H1 (cell line): ENCODE data around the gene IL37. TPM values are rescaled to one million over a fixed set of nuclear protein-coding genes. Genes with fewer than 3 reads are reported as not detected.

Source experiments
- CTCF ChIA-PET: fragments of 300-600 bp; sonication (Branson Sonifier 250); formaldehyde crosslinking; loops from one replicate; lab custom pipeline; 2021; ENCODE audit not compliant: partially characterized antibody; lab: Charles Lee
- POLR2A ChIA-PET: fragments of 300-600 bp; sonication (Branson Sonifier 250); formaldehyde crosslinking; loops from one replicate; lab custom pipeline; 2021; ENCODE audit warnings: inconsistent platforms; ENCODE audit not compliant: partially characterized antibody; lab: Charles Lee
- DNase-seq, 2 experiments: peaks; one replicate each; pipeline versions ENCODE4 v3.0.0 to v3.0.0-alpha.2; 2010 to 2022; ENCODE audit warnings: low spot score in 2 of 2, low read depth in 1 of 2, mixed read lengths in 1 of 2
- FAIRE-seq: peaks from 2 replicates; lab custom pipeline; 2011; peaks lifted over from hg19 to GRCh38; lab: Jason Lieb, UNC
- H2AFZ ChIP-seq: 2 replicates; pipeline ENCODE4 v1.8.1; 2012; ENCODE audit warnings: low read length, inconsistent platforms
- H2AK5ac ChIP-seq: 2 replicates; pipeline ENCODE4 v1.6.1; 2013; ENCODE audit warnings: low read depth, low read length
- H2BK120ac ChIP-seq: replicated peaks from 2 replicates; pipeline ENCODE3; 2013; ENCODE audit warnings: low read depth, low read length, inconsistent platforms
- H2BK12ac ChIP-seq: 2 replicates; pipeline ENCODE4 v1.6.1; 2013; ENCODE audit warnings: low read depth, low read length
- H2BK15ac ChIP-seq: 2 replicates; pipeline ENCODE4 v1.6.1; 2013; ENCODE audit warnings: low read length
- H2BK20ac ChIP-seq: 2 replicates; pipeline ENCODE4 v1.6.1; 2013; ENCODE audit warnings: low read length
- H2BK5ac ChIP-seq: 2 replicates; pipeline ENCODE4 v1.6.1; 2013; ENCODE audit warnings: low read depth, low read length
- H3K14ac ChIP-seq: 2 replicates; pipeline ENCODE4 v1.6.1; 2013; ENCODE audit warnings: inconsistent platforms; ENCODE audit not compliant: insufficient read length
- H3K18ac ChIP-seq: 2 replicates; pipeline ENCODE4 v1.6.1; 2013; ENCODE audit warnings: low read length; ENCODE audit errors: extremely low read depth
- H3K23ac ChIP-seq: 2 replicates; pipeline ENCODE4 v1.6.1; 2013; ENCODE audit warnings: inconsistent platforms; ENCODE audit not compliant: insufficient read length
- H3K23me2 ChIP-seq: 2 replicates; pipeline ENCODE4 v1.6.1; 2013; ENCODE audit warnings: low read depth, low read length
- H3K27ac ChIP-seq: 2 replicates; pipeline ENCODE4 v1.6.1; 2011; ENCODE audit warnings: low read depth, low read length, inconsistent platforms
- H3K27me3 ChIP-seq, 4 experiments: replicated peaks in 1 of 4; 1 replicate in 1 of 4; 2 replicates in 3 of 4; pipeline versions ENCODE4 v1.6.1 to v1.8.1; 2011 to 2013; ENCODE audit warnings: low read length in 3 of 4, mild to moderate bottlenecking in 3 of 4, inconsistent platforms in 2 of 4, mixed read lengths in 2 of 4, moderate library complexity in 1 of 4; ENCODE audit not compliant: control insufficient read depth in 3 of 4, insufficient read depth in 3 of 4; ENCODE audit errors: extremely low read depth in 1 of 4
- H3K36me3 ChIP-seq, 4 experiments: 2 replicates each; pipeline versions ENCODE4 v1.6.1 to v1.8.1; 2011 to 2013; ENCODE audit warnings: mild to moderate bottlenecking in 4 of 4, low read length in 3 of 4, moderate library complexity in 2 of 4, control low read depth in 1 of 4, inconsistent platforms in 1 of 4; ENCODE audit not compliant: insufficient read depth in 4 of 4, control insufficient read depth in 2 of 4
- H3K4ac ChIP-seq: replicated peaks from 2 replicates; pipeline ENCODE3; 2013; ENCODE audit warnings: low read length, low read depth, mixed read lengths, inconsistent platforms; ENCODE audit not compliant: insufficient read length
- H3K4me1 ChIP-seq, 4 experiments: replicated peaks in 1 of 4; 1 replicate in 1 of 4; 2 replicates in 3 of 4; pipeline versions ENCODE4 v1.6.1 to v1.8.1; 2011 to 2013; ENCODE audit warnings: low read length in 3 of 4, inconsistent platforms in 2 of 4, mixed read lengths in 1 of 4; ENCODE audit not compliant: insufficient read depth in 4 of 4, control insufficient read depth in 3 of 4
- H3K4me2 ChIP-seq, 2 experiments: 2 replicates each; pipeline versions ENCODE4 v1.6.1 to v1.8.1; 2011 to 2013; ENCODE audit warnings: low read depth in 2 of 2, low read length in 2 of 2, control low read depth in 1 of 2, inconsistent platforms in 1 of 2, mild to moderate bottlenecking in 1 of 2; ENCODE audit not compliant: insufficient read depth in 1 of 2
- H3K4me3 ChIP-seq, 4 experiments: fragments of 200-600, 300-600 bp in 1 of 4; sonication (generic), shearing (Covaris generic), sonication (Bioruptor Twin) in 1 of 4; 2 replicates each; pipeline versions ENCODE4 v1.5.1 to v1.8.1; 2011 to 2016; ENCODE audit warnings: low read length in 4 of 4, low read depth in 3 of 4, control low read depth in 2 of 4, inconsistent platforms in 2 of 4, mild to moderate bottlenecking in 2 of 4, mixed read lengths in 1 of 4, moderate library complexity in 1 of 4; ENCODE audit not compliant: insufficient read depth in 2 of 4; ENCODE audit errors: extremely low read depth in 1 of 4
- H3K56ac ChIP-seq: replicated peaks from 2 replicates; pipeline ENCODE3; 2013; ENCODE audit warnings: low read depth, mild to moderate bottlenecking, mixed read lengths, low read length, inconsistent platforms; ENCODE audit not compliant: insufficient read length
- H3K79me1 ChIP-seq: 2 replicates; pipeline ENCODE4 v1.6.1; 2013; ENCODE audit warnings: low read depth, low read length, control low read depth
- H3K79me2 ChIP-seq, 2 experiments: 2 replicates each; pipeline versions ENCODE4 v1.6.1 to v1.8.1; 2012 to 2013; ENCODE audit warnings: low read length in 2 of 2, mild to moderate bottlenecking in 2 of 2, inconsistent platforms in 1 of 2; ENCODE audit not compliant: insufficient read depth in 2 of 2, control insufficient read depth in 1 of 2
- H3K9ac ChIP-seq, 4 experiments: replicated peaks in 1 of 4; 1 replicate in 1 of 4; 2 replicates in 3 of 4; pipeline versions ENCODE4 v1.6.1 to v1.8.1; 2011 to 2013; ENCODE audit warnings: low read depth in 3 of 4, low read length in 3 of 4, control low read depth in 2 of 4, mild to moderate bottlenecking in 2 of 4, moderate library complexity in 2 of 4, inconsistent platforms in 1 of 4; ENCODE audit errors: extremely low read depth in 1 of 4
- H3K9me3 ChIP-seq, 2 experiments: 2 replicates each; pipeline versions ENCODE4 v1.6.1 to v1.8.1; 2012 to 2013; ENCODE audit warnings: mild to moderate bottlenecking in 2 of 2, moderate library complexity in 2 of 2, control low read depth in 1 of 2, inconsistent platforms in 1 of 2, low read depth in 1 of 2, low read length in 1 of 2, mixed read lengths in 1 of 2; ENCODE audit not compliant: insufficient read depth in 2 of 2
- H4K20me1 ChIP-seq, 2 experiments: replicated peaks in 1 of 2; 2 replicates each; pipeline versions ENCODE3 to v1.8.1; 2011 to 2013; ENCODE audit warnings: inconsistent platforms in 2 of 2, low read length in 2 of 2, mild to moderate bottlenecking in 1 of 2; ENCODE audit not compliant: insufficient read depth in 2 of 2, control insufficient read depth in 1 of 2
- H4K5ac ChIP-seq: 2 replicates; pipeline ENCODE4 v1.6.1; 2013; ENCODE audit warnings: low read length, low read depth, mixed read lengths, inconsistent platforms; ENCODE audit not compliant: insufficient read length
- H4K8ac ChIP-seq: 2 replicates; pipeline ENCODE4 v1.8.0; 2013; ENCODE audit warnings: mild to moderate bottlenecking, moderate library complexity, low read length, inconsistent platforms; ENCODE audit not compliant: insufficient read depth; ENCODE audit errors: extremely low read depth
- H4K91ac ChIP-seq: replicated peaks from 2 replicates; pipeline ENCODE3; 2013; ENCODE audit warnings: low read length, mixed read lengths, inconsistent platforms; ENCODE audit not compliant: insufficient read length
- ATF3 ChIP-seq: IDR thresholded peaks from 2 replicates; pipeline ENCODE4 v1.6.1; 2011; ENCODE audit warnings: low read depth, mild to moderate bottlenecking, low read length; ENCODE audit not compliant: insufficient read depth
- CBX8 ChIP-seq: fragments of 300-800, 300-1000 bp; sonication (generic); IDR thresholded peaks from 2 replicates; pipeline ENCODE4 v1.7.1; 2016; ENCODE audit warnings: low read depth, low read length, borderline replicate concordance
- CTBP2 ChIP-seq: IDR thresholded peaks from 2 replicates; pipeline ENCODE4 v1.7.0; 2011; ENCODE audit warnings: borderline replicate concordance, mild to moderate bottlenecking, moderate library complexity, mixed read lengths, low read length; ENCODE audit not compliant: insufficient read depth, insufficient read length
- EZH2 ChIP-seq: fragments of 200-600 bp; sonication (generic); IDR thresholded peaks from 2 replicates; pipeline ENCODE4 v1.7.1; 2012; ENCODE audit warnings: low read depth, mild to moderate bottlenecking, moderate library complexity, low read length, inconsistent platforms; ENCODE audit not compliant: severe bottlenecking
- MAFK ChIP-seq: IDR thresholded peaks from 2 replicates; pipeline ENCODE4 v1.6.1; 2012; ENCODE audit warnings: low read depth, mild to moderate bottlenecking, improper control_type of control experiment, low read length
- RFX5 ChIP-seq: IDR thresholded peaks from 2 replicates; pipeline ENCODE4 v1.6.1; 2011; ENCODE audit warnings: low read depth, low read length, improper control_type of control experiment, borderline replicate concordance
- RXRA ChIP-seq: IDR thresholded peaks from 2 replicates; pipeline ENCODE4 v1.6.1; 2011; ENCODE audit warnings: low read depth, mild to moderate bottlenecking, low read length, moderate library complexity; ENCODE audit not compliant: insufficient read depth
- SAP30 ChIP-seq: fragments of 300-600 bp; sonication (generic); IDR thresholded peaks from 2 replicates; pipeline ENCODE4 v1.7.1; 2012; ENCODE audit warnings: low read length, moderate library complexity, mild to moderate bottlenecking, inconsistent platforms; ENCODE audit not compliant: insufficient read depth, insufficient replicate concordance
- SRF ChIP-seq: IDR thresholded peaks from 2 replicates; pipeline ENCODE4 v1.6.1; 2011; ENCODE audit warnings: mild to moderate bottlenecking, low read depth, low read length, moderate library complexity
- TAF7 ChIP-seq: optimal IDR thresholded peaks from 2 replicates; pipeline ENCODE3; 2011; ENCODE audit warnings: low read depth, mild to moderate bottlenecking, inconsistent platforms, low read length, moderate library complexity, borderline replicate concordance
- TEAD4 ChIP-seq: IDR thresholded peaks from 2 replicates; pipeline ENCODE4 v1.6.1; 2012; ENCODE audit warnings: low read depth, low read length, inconsistent platforms, mixed read lengths
- USF2 ChIP-seq: IDR thresholded peaks from 2 replicates; pipeline ENCODE4 v1.6.1; 2011; ENCODE audit warnings: low read length, improper control_type of control experiment
- WGBS, 2 experiments: shearing (Covaris generic) in 1 of 2; methylation state at CpG; one replicate each; pipeline versions ENCODE4 v1.1.6 to v1.1.7; 2013 to 2015; ENCODE audit warnings: low lambda C conversion rate in 2 of 2, mixed read lengths in 2 of 2, inconsistent platforms in 1 of 2, low coverage in 1 of 2, missing lambda C conversion rate in 1 of 2; ENCODE audit not compliant: insufficient replicate concordance in 2 of 2, insufficient coverage in 1 of 2, insufficient read length in 1 of 2; ENCODE audit errors: extremely low coverage in 1 of 2, missing lambda C conversion rate in 1 of 2; 5-methylcytosine and 5-hydroxymethylcytosine counted together
- polyA plus RNA-seq, 7 experiments: library from polyadenylated mRNA; depleted of rRNA in 3 of 7; stranded (reverse) in 5 of 7; unstranded in 2 of 7; fragments of >200 nt in 5 of 7; fragments of 200-250 nt in 2 of 7; gene quantifications; 1 replicate in 5 of 7; 2 replicates in 1 of 7; 4 replicates in 1 of 7; pipeline versions ENCODE4 v1.2.1 to v1.2.3, GENCODE V29; 2011 to 2013; ENCODE audit warnings: missing spikeins in 2 of 7, mixed read lengths in 2 of 7
- total RNA-seq: library from RNA; stranded (reverse); fragmentation: NEBNext Ultra II Directional; extraction: Animal tissue kit (Norgen Biotek cat#: 25700); gene quantifications from 2 replicates; pipeline ENCODE4 v1.2.1, GENCODE V29; 2021

IL37 gene
- total and polyA plus RNA-seq, 2 of the 8 experiments (the other 6 are each of a cell fraction or from before 2014, with no cell fraction given), result 0.18 TPM; not detected in 1

GRCh38 chr2:112883669-112884068, 27.3 kb upstream of the IL37 start:
- no peaks in the 10 kb centered on the region; the same call in 1 of the 2 replicates for H3K79me1 ChIP-seq
- H3K4me1 ChIP-seq, result 0 out of 7 replicates have a peak, but pooled peaks cover 0 to 2% (median 0%) of the 10 kb centered on the region in 4 experiments
- no peaks in the 10 kb centered on the region for H3K79me2 ChIP-seq
- no peak overlapping the region for H3K14ac ChIP-seq
- H2BK12ac ChIP-seq, result no peak overlapping the region
- FAIRE-seq (no peak), DNase-seq (no peak)
- no peak overlapping the region for H3K27ac ChIP-seq
- no peak overlapping the region for H3K4ac ChIP-seq
- ChIA-PET CTCF (interaction anchor here (0.8 to 9.7 kb wide), 8 partner anchors 10 to 201 kb away, joined by 3 to 178 read pairs (median 4); no protein-coding TSS in a partner anchor), POLR2A (no interaction called here)
- H3K4me2 ChIP-seq, result no peak overlapping the region
- H3K36me3 ChIP-seq, result no peaks in the 10 kb centered on the region
- H4K8ac ChIP-seq, result no peak overlapping the region
- no peaks in the 10 kb centered on the region for H3K23me2 ChIP-seq
- no peak overlapping the region for H2BK120ac ChIP-seq
- no peak overlapping the region for H4K91ac ChIP-seq
- no peak overlapping the region for H2BK15ac ChIP-seq
- H4K20me1 ChIP-seq, result no peaks in the 10 kb centered on the region
- H4K5ac ChIP-seq, result no peak overlapping the region
- no peak overlapping the region for H3K18ac ChIP-seq
- no peak overlapping the region for H3K4me3 ChIP-seq
- no peak overlapping the region for H2AFZ ChIP-seq
- no peak overlapping the region for H3K23ac ChIP-seq
- no peaks in the 10 kb centered on the region for H3K27me3 ChIP-seq
- 86% methylated on average over 2 of the region's 2 CpGs; no CpG with 5 or more reads in 1 of the 2 experiments for WGBS, 2 experiments
- H3K56ac ChIP-seq, result no peak overlapping the region
- H2BK20ac ChIP-seq, result no peak overlapping the region
- no peak overlapping the region for H2AK5ac ChIP-seq
- no peaks in the 10 kb centered on the region for H3K9me3 ChIP-seq
- H2BK5ac ChIP-seq, result no peak overlapping the region
- H3K9ac ChIP-seq, result no peak overlapping the region
- TF ChIP-seq SRF (no peak), CBX8 (no peak), EZH2 (no peak), SAP30 (no peak), CTBP2 (no peak), TAF7 (no peak), ATF3 (no peak), RFX5 (no peak), RXRA (no peak), MAFK (no peak), USF2 (no peak), TEAD4 (no peak)
